GM18519 (cell line): ENCODE results near the gene GIMAP2.

Experiments
- ATAC-seq: cut with Tn5 transposase; IDR thresholded peaks from one replicate; pipeline ENCODE4 v1.9.1; 2021; ENCODE audit warnings: mild to moderate bottlenecking, moderate library complexity; ENCODE audit not compliant: unreplicated experiment, low FRiP score

GIMAP2 gene

DNA sequence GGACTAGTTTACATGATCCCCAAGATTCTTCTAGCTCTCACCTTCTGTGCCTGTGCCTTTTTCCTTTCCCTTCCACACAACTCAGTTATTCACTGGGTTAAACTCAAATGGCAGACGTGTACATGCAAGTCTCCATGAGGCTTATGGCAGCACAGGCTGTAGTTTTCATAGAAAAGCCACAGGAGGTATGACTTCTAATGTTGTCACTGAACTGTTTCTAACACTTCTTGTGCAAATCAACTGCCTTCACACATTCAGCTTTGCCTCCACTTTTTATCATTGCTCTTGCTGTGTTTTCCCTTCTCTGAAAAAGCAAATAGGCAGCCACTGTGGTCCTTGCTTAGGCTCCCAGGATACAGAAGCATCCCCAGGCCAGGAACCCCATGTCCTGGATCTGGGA lies 46.4 kb downstream of the GIMAP2 start:
- ATAC-seq: no peak

DNA sequence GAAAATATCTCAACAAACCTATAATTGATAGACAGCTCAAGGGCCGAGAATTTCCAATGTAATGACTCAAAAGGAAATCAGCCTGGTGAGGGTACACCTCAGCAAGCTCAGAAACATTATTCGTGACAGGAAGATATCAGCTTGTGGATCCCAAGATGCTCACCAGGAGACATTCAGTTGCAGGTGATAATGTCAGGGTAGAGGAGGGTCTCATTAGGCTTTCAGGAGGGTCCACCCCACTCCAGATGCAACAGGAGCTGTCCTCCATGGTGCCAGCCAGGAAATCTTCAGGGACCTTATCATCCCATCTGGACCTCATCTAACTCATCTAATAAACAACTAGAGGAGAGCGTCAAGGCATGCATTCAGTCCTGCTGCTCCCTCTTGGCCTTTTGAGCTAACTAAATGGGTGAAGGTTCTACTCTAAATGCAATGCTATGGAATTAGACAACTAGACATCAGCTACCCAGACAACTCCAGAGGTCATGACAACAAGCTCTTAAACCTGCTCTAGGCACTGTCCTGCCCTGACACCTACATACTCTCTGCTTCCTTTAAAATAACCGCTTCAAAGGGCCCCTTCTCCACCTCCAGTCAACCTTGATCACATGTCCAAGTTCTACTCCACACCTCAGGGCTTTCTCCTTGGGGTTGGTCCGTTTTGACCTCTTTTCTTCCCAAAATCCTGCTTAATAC lies 47.4 kb downstream of the GIMAP2 start:
- no peak for ATAC-seq

DNA sequence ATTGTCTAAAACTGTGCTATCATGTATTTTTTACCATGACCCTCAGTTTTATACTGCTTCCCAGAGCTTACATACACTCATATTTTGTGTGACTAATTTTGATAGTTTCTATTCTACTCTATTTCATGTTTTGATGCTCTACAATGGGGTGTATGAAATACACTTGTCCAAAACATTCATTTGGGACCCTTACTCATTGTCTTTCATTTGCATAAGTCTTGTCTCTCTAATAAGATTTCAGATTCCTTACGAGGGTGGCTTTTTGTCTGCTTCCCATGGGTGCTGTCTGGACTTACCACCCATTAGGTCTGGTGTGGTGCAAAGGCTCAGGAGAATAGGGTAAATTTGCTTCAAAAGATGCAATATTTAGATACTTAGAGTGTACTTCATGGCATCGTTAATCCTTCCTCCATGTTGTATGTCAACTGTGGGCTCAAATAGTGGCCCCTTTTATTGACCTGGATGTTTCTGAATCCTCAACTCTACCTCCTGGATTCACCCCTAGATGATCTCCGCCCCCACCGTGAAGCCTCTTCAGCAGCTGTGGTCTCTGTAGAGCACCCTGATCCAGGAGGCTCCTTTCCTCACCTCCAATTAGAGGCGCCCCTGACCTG lies 48.1 kb downstream of the GIMAP2 start:
- no peak for ATAC-seq

DNA sequence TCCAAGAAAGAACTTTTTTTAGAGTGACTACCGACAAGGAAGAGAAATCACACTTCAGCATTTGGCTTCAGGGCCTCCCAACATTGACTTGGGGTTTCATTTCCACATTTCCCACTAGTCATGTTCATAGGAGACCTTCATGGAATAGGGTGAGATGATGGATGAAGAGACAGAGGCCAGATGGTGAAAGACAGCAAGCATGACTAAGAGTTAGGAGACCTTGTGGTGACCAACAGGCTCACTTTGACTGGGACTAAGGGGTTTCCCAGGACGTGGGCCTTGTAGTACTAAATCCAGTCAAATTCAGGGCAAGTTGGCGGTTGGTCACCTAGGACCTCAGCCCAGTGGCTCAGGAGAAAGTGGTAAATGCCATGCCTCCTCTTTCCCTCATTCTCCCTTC lies 48.7 kb downstream of the GIMAP2 start:
- no peak for ATAC-seq

DNA sequence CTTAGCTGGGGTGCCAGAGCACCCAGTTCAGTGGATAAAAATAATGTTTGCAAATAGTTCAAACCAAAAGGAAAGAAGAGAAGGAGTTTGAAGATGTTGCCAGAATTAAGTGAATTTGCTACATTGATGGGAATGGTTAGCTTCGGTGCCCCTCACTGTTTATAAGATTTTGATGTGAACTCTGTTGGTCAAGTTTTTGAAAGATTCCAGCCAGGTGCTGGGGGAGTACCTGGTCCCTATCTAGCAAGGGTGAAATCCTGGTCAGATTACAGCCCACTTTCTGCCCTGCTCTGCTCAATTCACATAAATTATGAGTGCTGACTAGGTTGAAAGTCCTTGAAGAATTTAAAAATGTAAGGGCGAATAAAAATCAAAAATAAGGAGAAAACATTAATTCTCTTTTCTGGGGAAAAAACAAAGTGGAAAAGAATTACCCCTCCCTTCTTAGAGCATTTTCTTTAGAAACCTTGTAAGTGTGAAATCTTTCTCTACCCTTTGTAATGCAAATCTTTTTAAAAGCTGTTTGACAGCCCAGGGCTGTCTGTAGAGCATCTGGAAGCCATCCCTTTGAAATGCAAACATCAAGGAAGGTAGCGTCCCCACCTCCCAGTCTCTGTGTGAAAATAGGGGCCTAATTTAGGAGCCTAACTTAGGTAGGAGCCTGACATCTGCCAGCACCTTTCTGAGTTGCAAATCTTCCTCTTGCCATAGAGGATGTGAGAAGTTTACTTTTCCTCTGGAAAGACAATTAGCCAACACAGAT lies 50.3 kb downstream of the GIMAP2 start:
- no peak for ATAC-seq

DNA sequence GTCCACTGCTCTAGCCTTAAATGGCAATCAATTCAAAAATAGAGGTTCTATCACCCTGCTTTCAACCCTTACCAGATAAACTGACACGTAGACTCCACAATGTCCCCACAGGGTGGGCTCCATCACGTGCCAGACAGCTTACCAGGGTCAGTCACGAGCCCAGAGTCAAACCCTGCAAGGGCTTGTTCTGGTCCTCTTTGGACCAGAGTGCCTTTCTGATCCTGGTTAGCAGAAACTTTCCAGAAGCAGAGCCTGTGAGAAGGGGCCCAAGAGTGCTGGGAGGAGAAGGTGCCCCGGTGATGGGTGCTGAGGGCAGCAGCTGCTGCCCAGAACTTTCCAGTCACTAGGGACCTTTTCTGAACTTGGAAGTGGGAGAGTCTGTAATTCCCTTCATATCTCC lies 51.4 kb downstream of the GIMAP2 start:
- ATAC-seq: no peak

DNA sequence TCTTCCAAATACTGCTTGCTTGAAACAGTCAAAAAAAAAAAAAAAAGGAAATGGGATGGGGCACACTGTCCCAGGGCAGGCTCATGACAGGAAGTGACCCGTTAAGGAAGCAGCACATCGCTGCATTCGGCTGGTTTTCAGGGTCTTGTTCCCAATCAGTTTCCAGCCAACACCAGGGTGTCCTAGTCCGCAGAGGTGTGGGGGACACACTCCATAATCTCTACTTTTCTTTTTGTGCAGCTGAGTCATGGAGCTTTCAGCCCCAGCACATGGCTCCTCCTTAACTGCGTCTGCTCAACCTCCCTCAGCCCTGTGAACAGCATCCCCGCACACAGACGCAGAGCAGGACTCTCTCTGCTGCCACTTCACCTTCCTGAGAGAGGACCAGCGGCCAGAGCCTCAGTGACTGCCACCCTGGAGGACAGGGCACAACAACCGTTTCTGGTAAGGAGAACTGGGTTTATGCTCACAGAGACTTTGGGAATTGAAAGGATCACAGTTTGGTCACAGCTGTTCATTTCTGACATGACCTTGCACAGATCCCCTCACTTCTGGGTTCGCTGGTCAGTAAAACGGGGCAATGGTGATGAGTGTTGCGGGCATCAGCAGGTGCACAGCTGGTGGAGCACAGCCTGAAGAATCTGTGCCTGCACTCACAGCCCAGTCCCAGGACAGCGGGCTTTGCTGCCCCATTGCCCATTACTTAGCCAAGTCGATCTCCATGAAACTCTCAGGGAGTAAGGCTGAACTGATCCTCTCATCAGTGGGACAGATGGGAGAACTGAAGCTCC lies 52.0 kb downstream of the GIMAP2 start, which contains the start of gene GIMAP5:
TSS of gene GIMAP5 (plus strand) at position 154 of the 791 bp plus-strand sequence. CDS start 3,467 bp downstream, outside the sequence.
- ATAC-seq: no peak

DNA sequence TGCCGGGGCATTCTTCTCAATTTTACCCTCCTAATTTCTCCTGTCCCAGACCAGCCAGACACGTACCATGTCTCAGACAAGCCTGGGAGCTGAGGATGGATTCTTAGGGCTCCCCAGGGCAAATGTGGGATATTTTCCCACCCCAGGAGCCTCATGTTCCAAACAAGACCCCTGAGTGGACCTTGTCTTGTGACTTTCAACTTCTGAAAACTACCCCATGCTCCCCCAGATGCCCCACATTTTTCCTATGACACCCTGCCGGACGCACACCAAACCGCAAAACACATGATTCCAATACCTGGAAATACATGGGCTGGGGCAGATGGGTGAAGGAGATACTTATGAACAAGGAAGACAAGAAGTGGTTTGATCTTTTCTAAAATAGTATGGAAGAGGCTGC lies 52.6 kb downstream of the GIMAP2 start:
- no peak for ATAC-seq

DNA sequence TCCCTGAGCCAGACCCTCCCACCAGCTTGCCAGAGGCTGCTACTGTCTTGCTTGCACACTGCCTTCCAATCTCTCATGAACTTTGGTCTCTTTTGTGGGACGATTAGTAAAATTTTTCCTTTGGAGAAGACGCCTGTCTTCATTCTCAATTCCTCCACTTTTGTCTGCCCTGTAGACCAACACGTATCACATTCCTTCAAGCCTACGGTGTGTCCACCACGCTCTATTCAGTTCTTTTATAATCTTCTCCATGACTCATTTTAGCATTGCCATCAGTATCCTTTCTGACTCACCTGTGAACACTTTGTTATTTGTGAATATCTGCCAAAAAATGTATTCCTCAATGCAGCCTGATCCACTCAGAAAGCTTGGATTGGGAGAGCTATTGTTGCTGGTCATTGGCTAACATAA lies 53.1 kb downstream of the GIMAP2 start:
- no peak for ATAC-seq

DNA sequence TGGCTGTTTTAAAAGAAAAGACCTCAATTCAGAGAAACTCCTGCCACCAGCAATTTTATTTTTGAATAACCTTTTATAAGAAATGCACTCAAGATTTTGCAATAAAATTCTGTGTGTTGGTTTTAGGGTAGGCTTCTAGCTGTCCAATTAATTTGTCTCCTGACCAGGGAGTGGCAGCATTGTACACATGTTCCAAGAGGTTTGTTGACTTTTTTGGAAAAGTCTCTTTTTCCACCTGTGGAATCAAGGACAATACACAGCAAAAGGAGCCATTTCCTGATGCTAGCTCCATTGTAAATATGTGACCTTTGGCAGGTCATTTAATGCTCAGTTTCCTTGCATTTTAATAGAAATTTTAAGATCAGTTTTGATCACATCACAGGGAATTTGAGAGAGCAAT lies 53.5 kb downstream of the GIMAP2 start:
- ATAC-seq: no peak

DNA sequence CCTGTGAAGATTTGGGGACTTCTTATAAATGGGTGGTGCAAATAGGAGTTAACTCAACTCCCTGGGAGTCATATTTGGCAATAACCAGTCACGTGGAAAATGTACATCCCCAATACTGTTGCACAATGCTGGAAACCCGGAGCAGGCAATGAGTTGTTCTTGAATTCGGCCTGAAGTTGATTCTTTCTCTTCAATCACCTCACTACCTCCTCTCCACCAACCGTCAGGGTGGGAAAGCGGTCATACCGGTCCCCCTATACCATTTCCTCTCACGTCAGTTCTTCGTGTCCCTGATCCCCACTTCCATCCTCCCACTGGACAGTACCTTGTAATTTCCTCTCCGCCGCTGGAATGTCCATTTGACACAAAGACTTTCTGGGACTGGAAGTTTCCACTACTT lies 54.5 kb downstream of the GIMAP2 start:
- no peak for ATAC-seq

DNA sequence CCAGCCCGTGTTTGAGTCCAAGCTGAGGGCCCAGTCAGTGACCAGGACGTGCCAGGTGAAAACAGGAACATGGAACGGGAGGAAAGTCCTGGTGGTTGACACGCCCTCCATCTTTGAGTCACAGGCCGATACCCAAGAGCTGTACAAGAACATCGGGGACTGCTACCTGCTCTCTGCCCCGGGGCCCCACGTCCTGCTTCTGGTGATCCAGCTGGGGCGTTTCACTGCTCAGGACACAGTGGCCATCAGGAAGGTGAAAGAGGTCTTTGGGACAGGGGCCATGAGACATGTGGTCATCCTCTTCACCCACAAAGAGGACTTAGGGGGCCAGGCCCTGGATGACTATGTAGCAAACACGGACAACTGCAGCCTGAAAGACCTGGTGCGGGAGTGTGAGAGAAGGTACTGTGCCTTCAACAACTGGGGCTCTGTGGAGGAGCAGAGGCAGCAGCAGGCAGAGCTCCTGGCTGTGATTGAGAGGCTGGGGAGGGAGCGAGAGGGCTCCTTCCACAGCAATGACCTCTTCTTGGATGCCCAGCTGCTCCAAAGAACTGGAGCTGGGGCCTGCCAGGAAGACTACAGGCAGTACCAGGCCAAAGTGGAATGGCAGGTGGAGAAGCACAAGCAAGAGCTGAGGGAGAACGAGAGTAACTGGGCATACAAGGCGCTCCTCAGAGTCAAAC lies 56.9 kb downstream of the GIMAP2 start:
- no peak for ATAC-seq
